HG02642 (cell line): ENCODE measurements around the gene ACOX1.

Source experiments
- ATAC-seq: cut with Tn5 transposase; IDR thresholded peaks from one replicate; pipeline ENCODE4 v1.9.1; 2021; ENCODE audit warnings: mild to moderate bottlenecking; ENCODE audit not compliant: unreplicated experiment, poor library complexity

The ACOX1 gene

GRCh38 chr17:75895370-75896155, 83.4 kb downstream of the ACOX1 start:
- ATAC-seq = no peak

- no peak for ATAC-seq
These were observed 84.8 kb downstream of the ACOX1 start for GRCh38 chr17:75894049-75894733.

- ATAC-seq = no peak
These were observed 85.5 kb downstream of the ACOX1 start for GRCh38 chr17:75893305-75894048.

- no peak for ATAC-seq
These were observed 86.3 kb downstream of the ACOX1 start for GRCh38 chr17:75892556-75893224.

- no peak for ATAC-seq
These were observed 87.1 kb downstream of the ACOX1 start for GRCh38 chr17:75891605-75892555.
